Heart left ventricle (tissue), 13 donors: ENCODE data around the gene U2SURP.

Experiments used
- CTCF ChIP-seq, 12 donors: fragments of 200-600 bp; sonication (generic) in 4 of 12; IDR thresholded peaks; one replicate each; pipeline versions ENCODE4 v1.5.0 to v1.8.0; 2018 to 2022; ENCODE audit warnings: antibody characterized with exemption in 12 of 12, mild to moderate bottlenecking in 5 of 12
- POLR2A ChIP-seq, 2 donors: fragments of 450-650 bp; IDR thresholded peaks; one replicate each; pipeline ENCODE4 v1.6.1; 2017; ENCODE audit warnings: antibody characterized with exemption in 2 of 2, mild to moderate bottlenecking in 2 of 2, moderate library complexity in 2 of 2
- donor health status: ischemic (EF 13 %, LVEDD 7.1; RV severe dilation, severe dysfunction).
- donor health status: DM: no; HTN: yes; CAD: no.
- donor health status: DM: no; HTN: no; CAD: no.
- donor health status: ischemic (EF 25% LVEDD 6.9; RV normal size, moderate dysfunction).
- donor health status: ischemic (EF 25% LVEDD 5.7; RV mildly dilated, moderate dysfunction).
- donor health status: ischemic (EF 35%, LVEDD 5.7; RV mildly dilated, moderate dysfunction).
- donor health status: nonischemic (EF 11% LVEDD 7.7; RV severe dilation, severe dysfunction).
- donor health status: DM: yes; HTN: yes; CAD: no.
- donor health status: PGD.
- donor health status: ischemic (EF 29% LVEDD 5.4; RV normal size, mild dysfunction).
- donor health status: nonischemic (EF 23%, LVEDD 6.1; RV moderate dilation, normal function).

DNA sequence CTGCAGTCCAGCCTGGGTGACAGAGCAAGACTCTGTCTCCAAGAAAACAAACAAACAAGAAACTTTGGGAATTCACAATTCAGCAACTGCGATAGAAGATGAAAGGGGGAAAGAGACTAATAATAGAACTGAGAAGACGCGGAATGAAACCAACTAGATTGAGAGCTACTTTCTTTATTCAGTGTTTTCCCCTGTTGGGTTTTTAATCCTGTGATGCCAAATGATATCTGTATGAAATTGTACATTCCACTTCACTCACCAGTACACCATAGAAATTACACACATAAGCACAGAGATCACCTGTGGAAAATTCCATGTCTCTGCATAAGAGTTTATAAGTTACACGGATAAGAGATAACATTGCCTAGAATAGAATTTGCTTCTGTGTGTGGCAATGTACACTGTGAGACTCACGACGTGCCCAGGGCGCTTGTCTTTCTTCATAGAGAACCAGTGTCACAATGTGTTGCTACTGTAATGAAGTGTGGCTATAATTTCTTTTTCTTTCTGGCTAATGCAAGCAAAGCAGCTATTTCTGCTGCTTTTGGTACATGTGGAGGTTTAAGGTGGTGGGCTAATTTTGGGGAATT is 100.5 kb downstream of the U2SURP start:
- TF ChIP-seq CTCF (IDR thresholded peaks at IDR 0.05) (no peak), POLR2A (IDR thresholded peaks at IDR 0.05) (no peak)
